Measurements from ENCODE around the gene NKIRAS1. TPM values are rescaled to one million over a fixed set of nuclear protein-coding genes. Genes with fewer than 3 reads are reported as not detected.

The NKIRAS1 gene
- total RNA-seq, result 12.0 and 16.9 TPM in 2 replicates

DNA sequence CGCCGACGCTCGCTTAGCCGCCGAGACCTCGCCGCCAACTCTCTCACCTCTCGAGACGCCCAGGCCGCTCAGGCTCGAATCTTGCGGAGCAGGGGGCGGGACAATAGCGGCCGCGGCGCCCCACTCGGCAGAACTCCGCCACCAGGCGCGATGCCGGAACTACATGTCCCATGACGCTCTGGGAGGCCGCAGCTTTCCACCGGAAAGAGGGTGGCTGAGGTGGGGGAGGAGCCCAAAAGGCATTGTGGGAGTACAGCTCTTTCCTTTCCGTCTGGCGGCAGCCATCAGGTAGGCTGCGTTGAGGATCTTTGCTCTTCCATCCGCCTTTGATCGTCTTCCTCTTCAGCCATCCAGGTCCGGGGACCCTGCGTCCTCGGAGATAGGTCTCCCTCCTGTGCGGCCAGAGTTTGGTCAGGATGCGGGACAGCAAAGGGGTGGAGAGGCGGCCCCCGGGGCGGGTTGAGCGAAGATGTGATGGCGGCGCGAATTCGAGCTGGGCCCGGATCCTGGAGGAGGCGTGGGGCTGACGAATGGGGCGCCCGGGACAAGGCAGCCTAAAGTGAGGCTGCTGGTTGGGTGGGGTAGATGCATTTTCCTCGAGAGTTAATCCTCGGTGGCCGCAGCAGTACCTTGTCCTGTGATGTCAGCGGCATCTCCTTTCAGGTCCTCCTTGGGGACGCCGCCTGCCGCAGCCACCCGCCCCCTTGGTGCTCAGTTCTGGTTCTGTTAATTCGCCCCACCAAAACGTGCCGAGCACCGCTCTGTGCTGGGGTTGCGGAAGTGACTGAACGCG is at the start of gene NKIRAS1, which contains the start of gene RPL15:
NKIRAS1 (minus strand) TSS at position 105 of the 793 bp plus-strand sequence. CDS start 6,086 bp downstream, outside the sequence.
RPL15 (plus strand) TSS at position 247 of the 793 bp plus-strand sequence. CDS start 728 bp downstream, outside the sequence.

GRCh38 chr3:23944861-23945662 is 28.3 kb upstream of the NKIRAS1 start, which contains the start of gene NR1D2:
TSS of gene NR1D2 (plus strand) at chr3:23945286. CDS start at chr3:23945579, 293 bp downstream.

Other genes starting within 250 kb of the NKIRAS1 start
- gene UBE2E1, start 111.0 kb downstream of the NKIRAS1 start, total RNA-seq, result 85.1 and 86.0 TPM in 2 replicates
- 2,341 and 2,626 TPM in 2 replicates for gene RPL15, start 142 bp upstream of the NKIRAS1 start, total RNA-seq
- 57.2 and 60.4 TPM in 2 replicates for gene NR1D2, start 28.3 kb upstream of the NKIRAS1 start, total RNA-seq